Neural crest cell (in vitro differentiated cells): ENCODE data around the gene STARD3NL. TPM values are rescaled to one million over a fixed set of nuclear protein-coding genes. Genes with fewer than 3 reads are reported as not detected.

Source experiments
- DNase-seq: peaks from one replicate; pipeline ENCODE4 v3.0.0; 2021; ENCODE audit warnings: low read depth, mixed read lengths, low spot score
- H3K27ac Mint-ChIP-seq: one replicate; pipeline ENCODE4 v1.8.0; 2021; ENCODE audit warnings: mild to moderate bottlenecking, mixed read lengths; ENCODE audit not compliant: unreplicated experiment
- H3K27me3 Mint-ChIP-seq: 2 replicates; pipeline ENCODE4 v1.8.0; 2021; ENCODE audit warnings: low read depth, mild to moderate bottlenecking, mixed read lengths
- H3K36me3 Mint-ChIP-seq: 2 replicates; pipeline ENCODE4 v1.8.0; 2021; ENCODE audit warnings: low read depth, mild to moderate bottlenecking, mixed read lengths
- H3K4me1 Mint-ChIP-seq: 2 replicates; pipeline ENCODE4 v1.8.0; 2021; ENCODE audit warnings: mixed read lengths
- H3K4me3 Mint-ChIP-seq: one replicate; pipeline ENCODE4 v1.8.0; 2021; ENCODE audit warnings: mild to moderate bottlenecking, mixed read lengths
- H3K9me3 Mint-ChIP-seq: 2 replicates; pipeline ENCODE4 v1.8.0; 2021; ENCODE audit warnings: mixed read lengths
- CTCF ChIP-seq: fragments of 200-600 bp; sonication (generic); conservative IDR thresholded peaks from 2 replicates; pipeline ENCODE4 v1.5.0; 2021; ENCODE audit warnings: antibody characterized with exemption, mild to moderate bottlenecking
- total RNA-seq: library from RNA; stranded (reverse); gene quantifications from 2 replicates; pipeline ENCODE4 v1.2.1, GENCODE V29; 2021

Gene STARD3NL
- total RNA-seq, 1 donor from 2014 or later: 62.4 TPM

- Mint-ChIP-seq H3K4me1 (no peaks in the 10 kb centered on the region), H3K36me3 (peaks cover 3% of the 10 kb centered on the region), H3K27ac (no peak overlapping the region), H3K9me3 (peaks cover 23% of the 10 kb centered on the region), H3K27me3 (peaks cover 4% of the 10 kb centered on the region), H3K4me3 (no peak overlapping the region)
- DNase-seq: no peak
- TF ChIP-seq CTCF: no peak
These were observed 18.0 kb upstream of the STARD3NL start for GRCh38 chr7:38160003-38160571.

DNA sequence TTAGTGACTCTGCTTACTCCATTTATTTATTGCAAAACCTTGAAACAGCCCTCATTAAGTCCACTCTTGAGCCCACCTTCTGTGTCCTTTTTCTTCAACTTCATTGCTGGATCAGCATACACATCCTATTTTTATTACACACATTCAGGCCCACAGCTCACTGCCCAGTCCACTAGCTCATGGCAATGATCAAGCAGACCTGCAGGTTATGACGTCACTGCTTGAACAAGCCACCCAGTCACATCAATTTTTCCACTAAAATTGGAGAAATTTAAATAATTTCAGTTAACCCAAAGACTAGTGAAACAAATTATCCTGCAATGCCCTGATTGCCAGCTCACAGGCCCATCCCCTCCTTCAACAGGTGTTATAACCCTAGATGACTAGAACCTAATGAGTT, 16.0 kb upstream of the STARD3NL start:
- Mint-ChIP-seq H3K9me3 (peaks cover 12% of the 10 kb centered on the region), H3K36me3 (peaks cover 3% of the 10 kb centered on the region), H3K4me1 (no peaks in the 10 kb centered on the region), H3K27ac (no peak overlapping the region), H3K27me3 (peaks cover 8% of the 10 kb centered on the region), H3K4me3 (no peak overlapping the region)
- DNase-seq: no peak
- TF ChIP-seq CTCF: no peak

GRCh38 chr7:38163671-38164070, 14.4 kb upstream of the STARD3NL start:
- Mint-ChIP-seq H3K4me3 (no peak overlapping the region), H3K27me3 (peaks cover 20% of the 10 kb centered on the region), H3K9me3 (peaks cover 12% of the 10 kb centered on the region), H3K4me1 (no peaks in the 10 kb centered on the region), H3K36me3 (peaks cover 3% of the 10 kb centered on the region), H3K27ac (no peak overlapping the region)
- no peak for TF ChIP-seq CTCF
- no peak for DNase-seq

DNA sequence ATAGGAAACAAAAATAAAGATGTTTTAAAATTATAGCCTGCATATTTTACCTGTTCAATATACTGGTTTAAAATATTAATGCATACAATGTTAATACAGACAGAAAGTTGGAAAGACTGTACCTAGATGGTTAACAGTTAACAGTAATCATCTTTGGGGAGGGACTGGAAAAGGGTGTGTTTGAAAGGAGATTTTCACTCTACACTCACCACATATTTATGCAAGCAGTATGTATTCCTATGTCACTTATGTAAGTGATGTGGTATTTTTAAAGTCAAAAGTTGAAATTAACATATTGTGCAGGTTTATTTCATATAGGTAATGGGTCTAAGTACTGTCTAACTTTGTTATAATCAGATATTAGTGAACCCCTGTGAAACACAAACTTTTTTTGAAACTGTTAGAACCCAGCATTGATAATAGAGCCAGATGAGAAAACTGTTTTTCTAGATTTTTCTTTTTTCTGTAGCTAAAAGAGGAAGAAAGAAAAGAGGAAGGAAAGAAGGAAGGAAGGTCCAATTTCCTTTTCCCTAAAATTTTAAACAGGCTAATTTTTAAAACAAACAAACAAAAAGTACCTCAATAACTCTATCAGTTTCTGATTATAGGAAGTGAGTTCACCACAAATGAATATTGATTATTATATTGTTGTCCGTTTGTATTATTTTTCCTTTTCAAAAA, 9.0 kb upstream of the STARD3NL start:
- H3K4me3 Mint-ChIP-seq: no peak overlapping the region
- H3K36me3 Mint-ChIP-seq: no peaks in the 10 kb centered on the region
- TF ChIP-seq CTCF: no peak
- H3K9me3 Mint-ChIP-seq: peaks cover 4% of the 10 kb centered on the region
- DNase-seq: no peak
- H3K27ac Mint-ChIP-seq: no peak overlapping the region
- no peaks in the 10 kb centered on the region for H3K4me1 Mint-ChIP-seq
- peaks cover 43% of the 10 kb centered on the region for H3K27me3 Mint-ChIP-seq

DNA sequence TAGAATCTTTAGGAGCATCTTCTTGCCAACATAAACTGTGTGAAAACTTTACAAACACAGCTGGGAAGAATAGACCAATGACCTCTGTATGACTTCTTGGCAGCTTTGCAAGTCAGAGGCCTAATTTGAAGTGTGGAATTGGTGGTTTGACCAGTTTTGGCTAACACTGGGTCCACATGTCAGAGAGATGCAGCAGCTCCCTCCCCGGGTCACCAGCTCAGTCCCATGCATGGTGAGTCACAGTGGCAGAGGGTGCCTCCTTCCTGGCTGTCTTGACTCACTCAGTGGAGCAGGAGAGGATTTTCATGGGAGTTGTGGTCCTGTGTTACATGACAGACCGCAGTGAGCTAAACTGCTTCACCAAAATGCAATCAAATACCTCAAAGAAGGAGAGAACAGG, 8.2 kb upstream of the STARD3NL start:
- Mint-ChIP-seq H3K27me3 (peaks cover 47% of the 10 kb centered on the region), H3K36me3 (no peaks in the 10 kb centered on the region), H3K27ac (no peak overlapping the region), H3K9me3 (peaks cover 4% of the 10 kb centered on the region), H3K4me1 (no peaks in the 10 kb centered on the region), H3K4me3 (no peak overlapping the region)
- TF ChIP-seq CTCF: no peak
- no peak for DNase-seq
